HepG2 (cell line): ENCODE results near the gene AP2A2. TPM values are rescaled to one million over a fixed set of nuclear protein-coding genes. Genes with fewer than 3 reads are reported as not detected.

Experiments
- CBX1 ChIP-seq: IDR thresholded peaks from one replicate; pipeline ENCODE4 v1.6.1; 2016; ENCODE audit warnings: antibody characterized with exemption, low read depth
- EEA1 ChIP-seq: sonication (generic); formaldehyde crosslinking; IDR thresholded peaks from 2 replicates; pipeline ENCODE4 v1.5.1; 2020; ENCODE audit warnings: mild to moderate bottlenecking, missing genetic modification reagents, borderline replicate concordance
- FOXM1 ChIP-seq: sonication (generic); formaldehyde crosslinking; IDR thresholded peaks from 2 replicates; pipeline ENCODE4 v1.5.0; 2020; ENCODE audit warnings: missing genetic modification reagents
- GATA4 ChIP-seq: sonication (generic); IDR thresholded peaks from 2 replicates; pipeline ENCODE4 v1.6.1; 2016; ENCODE audit warnings: antibody characterized with exemption, low read depth, borderline replicate concordance
- HNF4A ChIP-seq: sonication (generic); formaldehyde crosslinking; IDR thresholded peaks from 2 replicates; pipeline ENCODE4 v1.4.0; 2020; ENCODE audit warnings: missing genetic modification reagents
- NR3C1 ChIP-seq: sonication (generic); formaldehyde crosslinking; IDR thresholded peaks from 2 replicates; pipeline ENCODE4 v1.4.0; 2020; ENCODE audit warnings: missing genetic modification reagents
- TARDBP ChIP-seq: sonication (generic); formaldehyde crosslinking; IDR thresholded peaks from 2 replicates; pipeline ENCODE4 v1.8.0; 2022; ENCODE audit warnings: mild to moderate bottlenecking, missing genetic modification reagents
- ZNF17 ChIP-seq: sonication (generic); formaldehyde crosslinking; IDR thresholded peaks from 2 replicates; pipeline ENCODE4 v1.5.0; 2020; ENCODE audit warnings: mild to moderate bottlenecking, missing genetic modification reagents
- ZNF563 ChIP-seq: sonication (generic); formaldehyde crosslinking; IDR thresholded peaks from 2 replicates; pipeline ENCODE4 v1.8.0; 2022; ENCODE audit warnings: mild to moderate bottlenecking, moderate library complexity, missing genetic modification reagents
- polyA plus RNA-seq, 8 experiments: library from polyadenylated mRNA; depleted of rRNA in 3 of 8; stranded (reverse) in 7 of 8; unstranded in 1 of 8; fragments of >200 nt; fragmentation: Illumina TruSeq in 4 of 8; extraction: Trizol in 4 of 8; gene quantifications; 2 replicates each; pipeline versions ENCODE4 v1.2.1 to v1.2.3, GENCODE V29; 2011 to 2016; ENCODE audit warnings: low read depth in 4 of 8, missing spikeins in 1 of 8, mixed read lengths in 1 of 8; ENCODE audit not compliant: insufficient read depth in 1 of 8
- total RNA-seq, 5 experiments: library from RNA; depleted of rRNA; stranded (reverse); fragments of >200 nt; fragmentation: Illumina TruSeq; extraction: Trizol; gene quantifications; 2 replicates each; pipeline ENCODE4 v1.2.3, GENCODE V29; 2016; ENCODE audit warnings: low read depth in 1 of 5
- TF ChIP-seq, protein P1 (sequence below): sonication (generic); formaldehyde crosslinking; IDR thresholded peaks from 2 replicates; pipeline ENCODE4 v1.4.0; 2020; ENCODE audit warnings: missing genetic modification reagents
- TF ChIP-seq, protein P2 (sequence below): sonication (generic); formaldehyde crosslinking; IDR thresholded peaks from 2 replicates; pipeline ENCODE4 v1.5.0; 2020; ENCODE audit warnings: missing genetic modification reagents, mild to moderate bottlenecking, borderline replicate concordance
- TF ChIP-seq, protein P3 (sequence below): sonication (generic); formaldehyde crosslinking; IDR thresholded peaks from 2 replicates; pipeline ENCODE4 v1.9.0; 2021; ENCODE audit warnings: missing genetic modification reagents, borderline replicate concordance
- TF ChIP-seq, protein P4 (sequence below): IDR thresholded peaks from 2 replicates; pipeline ENCODE4 v1.6.1; 2018; ENCODE audit warnings: missing genetic modification reagents
- TF ChIP-seq, protein P5 (sequence below): sonication (generic); formaldehyde crosslinking; IDR thresholded peaks from 2 replicates; pipeline ENCODE4 v1.5.0; 2020; ENCODE audit warnings: mild to moderate bottlenecking, missing genetic modification reagents
- TF ChIP-seq, protein P6 (sequence below): sonication (generic); formaldehyde crosslinking; IDR thresholded peaks from 2 replicates; pipeline ENCODE4 v1.5.1; 2020; ENCODE audit warnings: missing genetic modification reagents, mild to moderate bottlenecking, borderline replicate concordance
- TF ChIP-seq, protein P7 (sequence below): IDR thresholded peaks from 2 replicates; pipeline ENCODE4 v1.6.1; 2012; ENCODE audit warnings: low read depth, low read length, improper control_type of control experiment

AP2A2 gene
- total and polyA plus RNA-seq, 2 of the 13 experiments (the other 11 are each of a cell fraction or from before 2014, with no cell fraction given) = 25.7 to 75.7 TPM

DNA sequence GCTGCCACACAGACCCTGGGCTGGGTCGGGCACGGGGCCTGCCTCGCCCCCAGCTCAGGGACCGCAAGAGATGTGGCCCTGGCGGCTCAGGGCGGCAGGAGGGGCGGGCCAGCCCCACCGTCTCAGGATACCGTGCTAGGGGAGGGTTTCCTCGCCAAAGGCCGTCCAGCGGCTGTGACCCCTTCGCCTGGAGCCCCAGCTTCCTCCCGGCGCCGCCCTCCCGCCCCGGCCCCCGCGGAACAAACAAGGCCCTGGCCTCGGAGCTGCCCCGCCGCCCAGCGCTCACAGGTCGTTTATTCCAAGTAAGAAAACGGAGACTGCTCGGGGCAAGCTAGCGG, 543 bp upstream of the AP2A2 start (continued):
- TF ChIP-seq, protein P1, sequence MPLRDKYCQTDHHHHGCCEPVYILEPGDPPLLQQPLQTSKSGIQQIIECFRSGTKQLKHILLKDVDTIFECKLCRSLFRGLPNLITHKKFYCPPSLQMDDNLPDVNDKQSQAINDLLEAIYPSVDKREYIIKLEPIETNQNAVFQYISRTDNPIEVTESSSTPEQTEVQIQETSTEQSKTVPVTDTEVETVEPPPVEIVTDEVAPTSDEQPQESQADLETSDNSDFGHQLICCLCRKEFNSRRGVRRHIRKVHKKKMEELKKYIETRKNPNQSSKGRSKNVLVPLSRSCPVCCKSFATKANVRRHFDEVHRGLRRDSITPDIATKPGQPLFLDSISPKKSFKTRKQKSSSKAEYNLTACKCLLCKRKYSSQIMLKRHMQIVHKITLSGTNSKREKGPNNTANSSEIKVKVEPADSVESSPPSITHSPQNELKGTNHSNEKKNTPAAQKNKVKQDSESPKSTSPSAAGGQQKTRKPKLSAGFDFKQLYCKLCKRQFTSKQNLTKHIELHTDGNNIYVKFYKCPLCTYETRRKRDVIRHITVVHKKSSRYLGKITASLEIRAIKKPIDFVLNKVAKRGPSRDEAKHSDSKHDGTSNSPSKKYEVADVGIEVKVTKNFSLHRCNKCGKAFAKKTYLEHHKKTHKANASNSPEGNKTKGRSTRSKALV (CRISPR knock-in tag) = 0 out of 2 replicates have a peak, but pooled peaks have one; percentile 41
- TF ChIP-seq, protein P2, sequence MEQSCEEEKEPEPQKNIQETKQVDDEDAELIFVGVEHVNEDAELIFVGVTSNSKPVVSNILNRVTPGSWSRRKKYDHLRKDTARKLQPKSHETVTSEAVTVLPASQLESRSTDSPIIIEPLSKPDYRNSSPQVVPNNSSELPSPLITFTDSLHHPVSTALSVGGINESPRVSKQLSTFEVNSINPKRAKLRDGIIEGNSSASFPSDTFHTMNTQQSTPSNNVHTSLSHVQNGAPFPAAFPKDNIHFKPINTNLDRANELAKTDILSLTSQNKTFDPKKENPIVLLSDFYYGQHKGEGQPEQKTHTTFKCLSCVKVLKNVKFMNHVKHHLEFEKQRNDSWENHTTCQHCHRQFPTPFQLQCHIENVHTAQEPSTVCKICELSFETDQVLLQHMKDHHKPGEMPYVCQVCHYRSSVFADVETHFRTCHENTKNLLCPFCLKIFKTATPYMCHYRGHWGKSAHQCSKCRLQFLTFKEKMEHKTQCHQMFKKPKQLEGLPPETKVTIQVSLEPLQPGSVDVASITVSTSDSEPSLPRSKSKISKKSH (CRISPR knock-in tag) = 0 out of 2 replicates have a peak, but pooled peaks have one; percentile 8
- TF ChIP-seq, protein P3, sequence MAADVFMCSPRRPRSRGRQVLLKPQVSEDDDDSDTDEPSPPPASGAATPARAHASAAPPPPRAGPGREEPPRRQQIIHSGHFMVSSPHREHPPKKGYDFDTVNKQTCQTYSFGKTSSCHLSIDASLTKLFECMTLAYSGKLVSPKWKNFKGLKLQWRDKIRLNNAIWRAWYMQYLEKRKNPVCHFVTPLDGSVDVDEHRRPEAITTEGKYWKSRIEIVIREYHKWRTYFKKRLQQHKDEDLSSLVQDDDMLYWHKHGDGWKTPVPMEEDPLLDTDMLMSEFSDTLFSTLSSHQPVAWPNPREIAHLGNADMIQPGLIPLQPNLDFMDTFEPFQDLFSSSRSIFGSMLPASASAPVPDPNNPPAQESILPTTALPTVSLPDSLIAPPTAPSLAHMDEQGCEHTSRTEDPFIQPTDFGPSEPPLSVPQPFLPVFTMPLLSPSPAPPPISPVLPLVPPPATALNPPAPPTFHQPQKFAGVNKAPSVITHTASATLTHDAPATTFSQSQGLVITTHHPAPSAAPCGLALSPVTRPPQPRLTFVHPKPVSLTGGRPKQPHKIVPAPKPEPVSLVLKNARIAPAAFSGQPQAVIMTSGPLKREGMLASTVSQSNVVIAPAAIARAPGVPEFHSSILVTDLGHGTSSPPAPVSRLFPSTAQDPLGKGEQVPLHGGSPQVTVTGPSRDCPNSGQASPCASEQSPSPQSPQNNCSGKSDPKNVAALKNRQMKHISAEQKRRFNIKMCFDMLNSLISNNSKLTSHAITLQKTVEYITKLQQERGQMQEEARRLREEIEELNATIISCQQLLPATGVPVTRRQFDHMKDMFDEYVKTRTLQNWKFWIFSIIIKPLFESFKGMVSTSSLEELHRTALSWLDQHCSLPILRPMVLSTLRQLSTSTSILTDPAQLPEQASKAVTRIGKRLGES (CRISPR knock-in tag) = no peak
- TF ChIP-seq, protein P4, sequence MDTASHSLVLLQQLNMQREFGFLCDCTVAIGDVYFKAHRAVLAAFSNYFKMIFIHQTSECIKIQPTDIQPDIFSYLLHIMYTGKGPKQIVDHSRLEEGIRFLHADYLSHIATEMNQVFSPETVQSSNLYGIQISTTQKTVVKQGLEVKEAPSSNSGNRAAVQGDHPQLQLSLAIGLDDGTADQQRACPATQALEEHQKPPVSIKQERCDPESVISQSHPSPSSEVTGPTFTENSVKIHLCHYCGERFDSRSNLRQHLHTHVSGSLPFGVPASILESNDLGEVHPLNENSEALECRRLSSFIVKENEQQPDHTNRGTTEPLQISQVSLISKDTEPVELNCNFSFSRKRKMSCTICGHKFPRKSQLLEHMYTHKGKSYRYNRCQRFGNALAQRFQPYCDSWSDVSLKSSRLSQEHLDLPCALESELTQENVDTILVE = no peak
- TF ChIP-seq, protein P5, sequence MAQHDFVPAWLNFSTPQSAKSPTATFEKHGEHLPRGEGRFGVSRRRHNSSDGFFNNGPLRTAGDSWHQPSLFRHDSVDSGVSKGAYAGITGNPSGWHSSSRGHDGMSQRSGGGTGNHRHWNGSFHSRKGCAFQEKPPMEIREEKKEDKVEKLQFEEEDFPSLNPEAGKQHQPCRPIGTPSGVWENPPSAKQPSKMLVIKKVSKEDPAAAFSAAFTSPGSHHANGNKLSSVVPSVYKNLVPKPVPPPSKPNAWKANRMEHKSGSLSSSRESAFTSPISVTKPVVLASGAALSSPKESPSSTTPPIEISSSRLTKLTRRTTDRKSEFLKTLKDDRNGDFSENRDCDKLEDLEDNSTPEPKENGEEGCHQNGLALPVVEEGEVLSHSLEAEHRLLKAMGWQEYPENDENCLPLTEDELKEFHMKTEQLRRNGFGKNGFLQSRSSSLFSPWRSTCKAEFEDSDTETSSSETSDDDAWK (CRISPR knock-in tag) = no peak
- TF ChIP-seq EEA1 (CRISPR knock-in tag) = 0 out of 2 replicates have a peak, but pooled peaks have one; percentile 20
- TF ChIP-seq HNF4A (CRISPR knock-in tag) = no peak
- no peak for TF ChIP-seq CBX1
- TF ChIP-seq GATA4 = 0 out of 2 replicates have a peak, but pooled peaks have one; percentile 20
- no peak for TF ChIP-seq ZNF563 (CRISPR knock-in tag)
- TF ChIP-seq, protein P6, sequence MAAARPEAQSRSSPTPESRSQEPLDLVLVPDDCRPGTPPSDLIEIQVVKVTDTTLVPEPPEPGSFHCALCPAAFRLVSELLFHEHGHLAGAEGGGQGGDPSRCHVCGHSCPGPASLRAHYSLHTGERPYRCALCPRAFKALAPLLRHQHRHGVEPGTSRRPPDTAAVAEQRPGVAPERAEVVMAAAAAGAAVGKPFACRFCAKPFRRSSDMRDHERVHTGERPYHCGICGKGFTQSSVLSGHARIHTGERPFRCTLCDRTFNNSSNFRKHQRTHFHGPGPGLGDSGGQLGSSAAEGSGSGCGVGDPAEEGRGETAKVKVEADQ (CRISPR knock-in tag) = no peak
- TF ChIP-seq, protein P7, sequence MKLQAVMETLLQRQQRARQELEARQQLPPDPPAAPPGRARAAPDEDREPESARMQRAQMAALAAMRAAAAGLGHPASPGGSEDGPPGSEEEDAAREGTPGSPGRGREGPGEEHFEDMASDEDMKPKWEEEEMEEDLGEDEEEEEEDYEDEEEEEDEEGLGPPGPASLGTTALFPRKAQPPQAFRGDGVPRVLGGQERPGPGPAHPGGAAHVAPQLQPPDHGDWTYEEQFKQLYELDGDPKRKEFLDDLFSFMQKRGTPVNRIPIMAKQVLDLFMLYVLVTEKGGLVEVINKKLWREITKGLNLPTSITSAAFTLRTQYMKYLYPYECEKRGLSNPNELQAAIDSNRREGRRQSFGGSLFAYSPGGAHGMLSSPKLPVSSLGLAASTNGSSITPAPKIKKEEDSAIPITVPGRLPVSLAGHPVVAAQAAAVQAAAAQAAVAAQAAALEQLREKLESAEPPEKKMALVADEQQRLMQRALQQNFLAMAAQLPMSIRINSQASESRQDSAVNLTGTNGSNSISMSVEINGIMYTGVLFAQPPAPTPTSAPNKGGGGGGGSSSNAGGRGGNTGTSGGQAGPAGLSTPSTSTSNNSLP = no peak
- 0 out of 2 replicates have a peak, but pooled peaks have one; percentile 7 for TF ChIP-seq TARDBP (CRISPR knock-in tag)
- no peak for TF ChIP-seq FOXM1 (CRISPR knock-in tag)
- TF ChIP-seq NR3C1 (CRISPR knock-in tag) = no peak
- TF ChIP-seq ZNF17 (CRISPR knock-in tag) = no peak
